Stimulated activated CD8-positive, alpha-beta memory T cell treated with anti-CD3 and anti-CD28 coated beads, Interleukin-2, amount 100 ng/mL, for 1 hour (primary cell): ENCODE results near the gene CCDC57.
A peak's percentile ranks its signal among the peaks of the same experiment; 100 is the strongest.
"Not testable (repeated sequence)": the region's sequence is repeated elsewhere in the genome, so short reads cannot be mapped to it uniquely, and the experiment has no call there.

ENCODE experiments used
- DNase-seq, 2 donors: peaks; one replicate each; pipeline ENCODE4 v3.0.0-alpha.2; 2020; ENCODE audit warnings: low read depth in 2 of 2

Gene CCDC57

GRCh38 chr17:82212331-82213250 lies at the start of gene CCDC57:
Gene CCDC57 (minus strand): TSS chr17:82212842. CDS start chr17:82201944, 10,898 bp downstream.
- DNase-seq, result no peak

GRCh38 chr17:82262344-82262743 lies 49.7 kb upstream of the CCDC57 start:
- DNase-seq, result no peak

- not testable (repeated sequence) for DNase-seq
Observed at GRCh38 chr17:82259972-82260961, 47.6 kb upstream of the CCDC57 start.

GRCh38 chr17:82258555-82258954 lies 45.9 kb upstream of the CCDC57 start:
- no peak for DNase-seq

GRCh38 chr17:82257473-82257872 lies 44.8 kb upstream of the CCDC57 start:
- peak; percentile 43 to 57 for DNase-seq

- no peak for DNase-seq
Observed at GRCh38 chr17:82256242-82256885, 43.7 kb upstream of the CCDC57 start.

- DNase-seq, result no peak
Observed at GRCh38 chr17:82255402-82255972, 42.8 kb upstream of the CCDC57 start.

- not testable (repeated sequence) for DNase-seq
Observed at GRCh38 chr17:82254746-82255145, 42.1 kb upstream of the CCDC57 start.

GRCh38 chr17:82254096-82254495 lies 41.5 kb upstream of the CCDC57 start:
- not testable (repeated sequence) for DNase-seq

- no peak for DNase-seq
Observed at GRCh38 chr17:82253179-82253544, 40.5 kb upstream of the CCDC57 start.

- DNase-seq, result no peak
Observed at GRCh38 chr17:82252511-82253178, 40.0 kb upstream of the CCDC57 start.

GRCh38 chr17:82250868-82251500 lies 38.3 kb upstream of the CCDC57 start:
- no peak for DNase-seq

- no peak for DNase-seq
Observed at GRCh38 chr17:82249896-82250581, 37.4 kb upstream of the CCDC57 start.

- DNase-seq, result no peak
Observed at GRCh38 chr17:82248815-82249674, 36.4 kb upstream of the CCDC57 start.

GRCh38 chr17:82247856-82248671 lies 35.4 kb upstream of the CCDC57 start:
- no peak for DNase-seq

- no peak for DNase-seq
Observed at GRCh38 chr17:82247182-82247823, 34.7 kb upstream of the CCDC57 start.
